A549 (cell line): ENCODE data around the gene PARG. TPM values are rescaled to one million over a fixed set of nuclear protein-coding genes. Genes with fewer than 3 reads are reported as not detected.

ENCODE experiments used
- ATAC-seq, 2 experiments: fragments of 200-7000 bp in 1 of 2; fragments of >200 bp in 1 of 2; cut with Nextera tagmentation in 1 of 2; cut with Tn5 transposase in 1 of 2; 3 replicates each; pipeline versions ENCODE4 v1.8.0 to v1.9.1; 2018 to 2020; ENCODE audit warnings: mild to moderate bottlenecking in 1 of 2, moderate library complexity in 1 of 2
- CTCF ChIA-PET: fragments of 300-600 bp; sonication (Branson Sonifier 250); formaldehyde crosslinking; extraction: SDS; loops from one replicate; lab custom pipeline; 2021; ENCODE audit warnings: antibody characterized with exemption, inconsistent platforms; lab: Yijun Ruan, JAX
- POLR2A ChIA-PET: fragments of 350-600 bp; formaldehyde crosslinking; extraction: SDS; loops from one replicate; lab custom pipeline; 2021; ENCODE audit warnings: antibody characterized with exemption, inconsistent platforms; lab: Yijun Ruan, JAX
- DNase-seq, 2 experiments: peaks; one replicate each; pipeline versions ENCODE4 v3.0.0 to v3.0.0-alpha.2; 2011 to 2016; ENCODE audit warnings: low read depth in 1 of 2, low spot score in 1 of 2
- FAIRE-seq: peaks from 2 replicates; lab custom pipeline; 2011; peaks lifted over from hg19 to GRCh38; lab: Jason Lieb, UNC
- H3K27ac ChIP-seq, 2 experiments: fragments of >200 bp; sonication (Bioruptor Twin); formaldehyde crosslinking; 3 replicates each; pipeline ENCODE4 v1.5.1; 2016 to 2017
- H3K4me1 ChIP-seq: fragments of >200 bp; sonication (Bioruptor Twin); formaldehyde crosslinking; 3 replicates; pipeline ENCODE4 v1.6.1; 2016
- H3K4me2 ChIP-seq: fragments of >200 bp; sonication (Bioruptor Twin); formaldehyde crosslinking; 3 replicates; pipeline ENCODE4 v1.6.1; 2016
- H3K4me3 ChIP-seq: fragments of >200 bp; sonication (Bioruptor Twin); formaldehyde crosslinking; 3 replicates; pipeline ENCODE4 v1.5.1; 2016
- H3K9me3 ChIP-seq: fragments of >200 bp; sonication (Bioruptor Twin); formaldehyde crosslinking; 3 replicates; pipeline ENCODE4 v1.6.1; 2016
- ATOH8 ChIP-seq: fragments of 250-450 bp; sonication (Bioruptor Pico); IDR thresholded peaks from 2 replicates; pipeline ENCODE4 v1.5.0; 2020; ENCODE audit warnings: low read depth, mild to moderate bottlenecking, moderate library complexity
- BHLHE40 ChIP-seq: IDR thresholded peaks from 2 replicates; pipeline ENCODE4 v1.6.1; 2012; ENCODE audit warnings: low read depth, low read length, inconsistent platforms
- CHD2 ChIP-seq: fragments of 150-350 bp; IDR thresholded peaks from 2 replicates; pipeline ENCODE4 v1.6.1; 2014; ENCODE audit warnings: low read length; ENCODE audit not compliant: partially characterized antibody
- CTCF ChIP-seq: fragments of >200 bp; sonication (Bioruptor Twin); formaldehyde crosslinking; IDR thresholded peaks from 3 replicates; pipeline ENCODE4 v1.5.1; 2016
- EHF ChIP-seq: fragments of 250-450 bp; sonication (Bioruptor Pico); IDR thresholded peaks from 2 replicates; pipeline ENCODE4 v1.5.0; 2020; ENCODE audit warnings: mild to moderate bottlenecking
- EHMT2 ChIP-seq: fragments of 200-600 bp; sonication (generic); IDR thresholded peaks from 2 replicates; pipeline ENCODE4 v1.6.1; 2016; ENCODE audit warnings: antibody characterized with exemption, low read depth, mild to moderate bottlenecking, moderate library complexity
- EP300 ChIP-seq, 2 experiments: fragments of >200 bp; sonication (Bioruptor Twin); formaldehyde crosslinking; IDR thresholded peaks; 2 replicates in 1 of 2; 3 replicates in 1 of 2; pipeline ENCODE4 v1.6.1; 2016 to 2017
- FOSL2 ChIP-seq, 2 experiments: fragments of 450-650 bp in 1 of 2; fragments of >200 bp in 1 of 2; sonication (Bioruptor Twin) in 1 of 2; formaldehyde crosslinking; IDR thresholded peaks; 2 replicates each; pipeline versions ENCODE4 v1.5.0 to v1.6.1; 2016 to 2020; ENCODE audit warnings: mild to moderate bottlenecking in 1 of 2, moderate library complexity in 1 of 2
- FOXS1 ChIP-seq: fragments of 250-450 bp; sonication (Bioruptor Pico); IDR thresholded peaks from 2 replicates; pipeline ENCODE4 v1.5.0; 2020; ENCODE audit warnings: mild to moderate bottlenecking, moderate library complexity
- HMGXB4 ChIP-seq: fragments of 250-450 bp; sonication (Bioruptor Pico); IDR thresholded peaks from 2 replicates; pipeline ENCODE4 v1.5.0; 2021; ENCODE audit warnings: mild to moderate bottlenecking, moderate library complexity, borderline replicate concordance
- HOXB13 ChIP-seq: fragments of 250-450 bp; sonication (Bioruptor Pico); IDR thresholded peaks from 2 replicates; pipeline ENCODE4 v1.5.0; 2020; ENCODE audit warnings: low read depth, mild to moderate bottlenecking, moderate library complexity
- JUN ChIP-seq, 2 experiments: fragments of >200 bp; sonication (Bioruptor Twin); formaldehyde crosslinking; IDR thresholded peaks; 2 replicates in 1 of 2; 3 replicates in 1 of 2; pipeline ENCODE4 v1.6.1; 2016 to 2017
- MAZ ChIP-seq: fragments of 150-350 bp; IDR thresholded peaks from 2 replicates; pipeline ENCODE4 v1.6.1; 2014; ENCODE audit warnings: antibody characterized with exemption, low read depth, low read length, borderline replicate concordance
- PHF8 ChIP-seq: fragments of 200-600 bp; sonication (generic); IDR thresholded peaks from 2 replicates; pipeline ENCODE4 v1.6.1; 2016; ENCODE audit warnings: low read depth, mild to moderate bottlenecking, antibody characterized with exemption, moderate library complexity, borderline replicate concordance
- SREBF2 ChIP-seq: fragments of 450-650 bp; IDR thresholded peaks from 2 replicates; pipeline ENCODE4 v1.6.1; 2014; ENCODE audit warnings: mild to moderate bottlenecking, moderate library complexity
- TP53 ChIP-seq: fragments of 250-450 bp; sonication (Bioruptor Pico); IDR thresholded peaks from 2 replicates; pipeline ENCODE4 v1.5.0; 2021; ENCODE audit warnings: mild to moderate bottlenecking, moderate library complexity
- USF2 ChIP-seq: fragments of 450-650 bp; IDR thresholded peaks from 2 replicates; pipeline ENCODE4 v1.6.1; 2014; ENCODE audit warnings: antibody characterized with exemption
- ZC3H11A ChIP-seq: fragments of 450-650 bp; IDR thresholded peaks from 2 replicates; pipeline ENCODE4 v1.6.1; 2014; ENCODE audit warnings: antibody characterized with exemption, mild to moderate bottlenecking
- WGBS: methylation state at CpG from one replicate; pipeline ENCODE4 v1.1.6; 2017; ENCODE audit errors: missing lambda C conversion rate; 5-methylcytosine and 5-hydroxymethylcytosine counted together
- polyA plus RNA-seq, 4 experiments: library from polyadenylated mRNA; depleted of rRNA in 3 of 4; stranded (reverse); fragments of >200 nt; fragmentation: RNase III in 1 of 4; extraction: RNeasy Plus Mini Kit Qiagen cat#74134 plus additional on column Dnase treatment in 1 of 4; gene quantifications; 2 replicates in 3 of 4; 3 replicates in 1 of 4; pipeline ENCODE4 v1.2.3, GENCODE V29; 2011 to 2017

The PARG gene
- polyA plus RNA-seq, 2 of the 4 experiments (the other 2 are of a cell fraction): 22.7 to 24.0 TPM

- no peak overlapping the region for H3K4me3 ChIP-seq
- H3K4me1 ChIP-seq: no peaks in the 10 kb centered on the region; the same call in 2 of the 3 replicates
- H3K4me2 ChIP-seq: no peak overlapping the region
- ATAC-seq (no peak), DNase-seq (no peak), FAIRE-seq (no peak)
- TF ChIP-seq JUN (IDR thresholded peaks at IDR 0.05): no peak
- TF ChIP-seq TP53: no peak
- no peak for TF ChIP-seq FOSL2 (IDR thresholded peaks at IDR 0.05)
- TF ChIP-seq FOSL2 (CRISPR knock-in tag; IDR thresholded peaks at IDR 0.05): no peak
- H3K27ac ChIP-seq: no peak overlapping the region
- ChIA-PET POLR2A (no interaction called here), CTCF (interaction anchor here (1.4 to 1.7 kb wide), 2 partner anchors 15 to 38 kb away, joined by 3 to 4 read pairs; no protein-coding TSS in a partner anchor)
- no peaks in the 10 kb centered on the region for H3K9me3 ChIP-seq
Measured at GRCh38 chr10:49830846-49831245, 111.0 kb downstream of the PARG start.

- Histone ChIP-seq H3K9me3 (no peaks in the 10 kb centered on the region), H3K27ac (no peak overlapping the region), H3K4me2 (no peak overlapping the region), H3K4me1 (no peaks in the 10 kb centered on the region), H3K4me3 (no peak overlapping the region)
- FAIRE-seq: no peak
- ATAC-seq: no peak
- TF ChIP-seq MAZ (no peak), EP300 (IDR thresholded peaks at IDR 0.05) (no peak), EHMT2 (no peak), FOXS1 (CRISPR knock-in tag) (no peak), SREBF2 (no peak), BHLHE40 (no peak)
- POLR2A ChIA-PET: no interaction called here
- DNase-seq: no peak
- CTCF ChIA-PET: interaction anchor here (1.7 kb wide), 1 partner anchor 37 kb away, joined by 4 read pairs; no protein-coding TSS in a partner anchor
- WGBS: 94% methylated on average over 3 of the region's 3 CpGs
Measured at GRCh38 chr10:49830016-49830415, 111.8 kb downstream of the PARG start.

- Histone ChIP-seq H3K4me3 (no peak overlapping the region), H3K4me1 (no peaks in the 10 kb centered on the region), H3K27ac (no peak overlapping the region), H3K4me2 (no peak overlapping the region), H3K9me3 (0 out of 3 replicates have a peak, but pooled peaks cover 2% of the 10 kb centered on the region)
- POLR2A ChIA-PET: no interaction called here
- ATAC-seq (no peak), FAIRE-seq (no peak), DNase-seq (no peak)
- CTCF ChIA-PET: interaction anchor here (1.9 kb wide), 1 partner anchor 14 kb away, joined by 3 read pairs; no protein-coding TSS in a partner anchor
- 92% methylated on average over 3 of the region's 3 CpGs for WGBS
- no peak for TF ChIP-seq CTCF
- TF ChIP-seq CHD2: no peak
- TF ChIP-seq HMGXB4 (CRISPR knock-in tag): no peak
- TF ChIP-seq ATOH8 (CRISPR knock-in tag): no peak
- no peak for TF ChIP-seq ZC3H11A
- TF ChIP-seq EHF (CRISPR knock-in tag): no peak
- no peak for TF ChIP-seq MAZ
- no peak for TF ChIP-seq HOXB13 (CRISPR knock-in tag)
- no peak for TF ChIP-seq PHF8
- TF ChIP-seq USF2: no peak
Measured at GRCh38 chr10:49827297-49827696, 114.5 kb downstream of the PARG start.
